Astrocyte of the hippocampus (primary cell): Measurements from ENCODE around the gene PDE10A.
A peak's percentile ranks its signal among the peaks of the same experiment; 100 is the strongest.
"Not testable (repeated sequence)": the region's sequence is repeated elsewhere in the genome, so short reads cannot be mapped to it uniquely, and the experiment has no call there.

Experiments used
- DNase-seq: peaks from one replicate; pipeline ENCODE4 v3.0.0; 2011; ENCODE audit warnings: low read depth, low spot score

The PDE10A gene

GRCh38 chr6:165480916-165481315 lies 182.1 kb downstream of the PDE10A start:
- DNase-seq: no peak

- no peak for DNase-seq
These were observed 184.5 kb downstream of the PDE10A start for GRCh38 chr6:165478581-165478980.

DNA sequence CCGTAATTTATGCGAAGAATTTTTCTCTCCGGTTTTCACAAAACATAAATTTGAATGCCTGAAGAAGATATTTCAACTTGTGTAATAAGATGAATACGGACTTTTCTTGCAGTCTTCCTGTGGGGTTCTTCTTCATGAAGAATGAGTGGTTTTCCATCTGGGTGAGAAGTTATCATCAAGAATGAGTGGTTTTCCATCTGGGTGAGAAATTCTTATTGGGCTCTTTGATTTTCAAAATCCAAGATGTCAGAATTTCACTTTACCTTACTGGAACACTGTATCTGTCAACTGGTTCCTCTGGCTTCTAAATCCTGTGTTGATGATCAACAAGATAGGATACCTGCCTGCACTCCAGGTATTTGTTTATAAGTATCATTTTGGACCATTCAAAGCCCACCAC lies 193.6 kb downstream of the PDE10A start:
- no peak for DNase-seq

DNA sequence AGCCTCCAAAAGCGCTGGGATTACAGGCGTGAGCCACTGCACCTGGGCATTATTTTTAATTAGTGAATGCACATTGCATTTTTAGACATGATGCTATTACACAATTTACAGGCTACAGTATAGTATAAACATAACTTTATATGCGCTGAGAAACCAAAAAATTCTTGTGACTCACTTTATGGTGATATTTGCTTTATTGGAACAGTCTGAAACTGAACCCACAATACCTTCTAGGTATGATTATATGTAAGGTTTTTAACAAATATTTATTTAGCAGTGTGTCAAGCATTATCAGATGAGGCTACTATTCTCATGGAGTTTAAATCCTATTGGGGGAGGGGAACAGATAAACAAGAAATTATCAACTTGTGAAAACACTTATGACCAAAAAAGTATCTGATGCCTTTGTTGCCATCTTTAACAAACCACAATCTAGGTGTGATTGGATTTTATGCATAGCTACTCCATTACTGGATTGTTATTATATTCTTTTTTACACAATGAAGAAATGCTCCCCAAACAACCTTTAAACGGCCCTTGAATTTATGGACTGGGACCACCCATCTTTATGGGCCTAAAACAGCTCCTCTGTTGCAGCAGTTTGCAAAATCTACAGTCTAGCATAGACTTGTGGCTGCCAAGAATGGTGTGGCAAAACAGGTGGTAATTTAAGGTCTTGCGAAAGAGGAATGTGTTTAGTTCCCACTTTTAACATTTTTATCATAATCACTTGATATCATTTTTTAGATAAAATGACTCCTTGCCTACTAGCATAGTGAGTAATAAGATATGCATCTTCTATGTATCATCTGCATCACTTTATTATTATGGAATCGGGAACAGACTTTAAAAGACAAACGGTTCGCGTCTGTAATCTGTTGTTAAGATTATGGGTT lies 194.5 kb downstream of the PDE10A start:
- DNase-seq: no peak

- not testable (repeated sequence) for DNase-seq
These were observed 199.5 kb downstream of the PDE10A start for GRCh38 chr6:165463499-165463898.

DNA sequence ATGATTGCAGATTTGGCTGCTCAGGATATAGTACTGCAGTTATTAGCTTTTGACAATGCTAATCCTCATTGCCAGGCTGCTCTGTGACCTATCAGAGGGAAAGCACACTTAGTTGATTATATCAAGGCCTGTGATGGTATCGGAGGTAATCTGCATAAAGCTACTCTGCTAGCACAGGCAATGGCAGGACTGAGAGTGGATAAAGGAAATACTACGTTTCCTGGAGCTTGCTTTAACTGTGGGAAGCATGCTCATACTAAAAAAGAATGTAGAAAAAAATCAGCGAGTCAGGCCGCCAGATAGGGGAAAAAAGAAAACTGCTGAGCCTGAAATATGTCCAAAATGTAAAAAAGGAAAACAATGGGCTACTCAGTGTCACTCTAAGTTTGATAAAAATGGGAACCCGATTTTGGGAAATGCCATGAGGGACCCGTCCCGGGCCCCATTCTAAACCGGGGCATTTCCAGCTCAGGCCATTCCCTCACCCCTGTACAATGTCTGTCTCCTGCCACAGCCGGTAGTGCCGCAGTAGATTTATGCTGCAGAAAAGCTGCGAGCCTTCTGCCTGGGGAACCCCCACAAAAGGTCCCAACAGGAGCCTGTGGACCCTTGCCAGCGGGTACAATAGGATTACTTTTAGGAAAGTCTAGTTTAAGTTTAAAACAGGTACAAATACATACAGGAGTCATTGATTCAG lies 203.3 kb downstream of the PDE10A start:
- not testable (repeated sequence) for DNase-seq

- no peak for DNase-seq
These were observed 204.9 kb downstream of the PDE10A start for GRCh38 chr6:165458134-165458533.

DNA sequence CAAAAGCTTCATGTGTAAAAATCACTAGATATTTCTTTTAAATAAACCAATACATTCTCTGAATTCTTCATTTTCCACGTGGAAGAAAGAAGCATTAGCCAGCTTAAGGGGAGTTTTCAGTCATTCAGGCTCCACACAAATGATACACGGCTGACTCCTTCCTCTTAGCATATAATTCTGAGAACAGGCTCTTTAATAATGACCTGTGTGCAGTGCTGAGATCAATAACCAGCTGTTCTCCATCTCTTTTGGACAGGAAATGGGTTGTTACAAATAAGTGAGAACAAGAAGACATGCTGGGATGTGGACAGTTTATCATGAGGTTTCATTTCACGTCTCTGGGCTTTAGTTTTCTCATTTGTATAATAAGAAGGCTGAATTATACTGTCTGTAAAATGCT lies 206.8 kb downstream of the PDE10A start:
- DNase-seq: no peak

GRCh38 chr6:165455488-165455887 lies 207.6 kb downstream of the PDE10A start:
- no peak for DNase-seq

GRCh38 chr6:165453395-165453794 lies 209.6 kb downstream of the PDE10A start:
- no peak for DNase-seq

DNA sequence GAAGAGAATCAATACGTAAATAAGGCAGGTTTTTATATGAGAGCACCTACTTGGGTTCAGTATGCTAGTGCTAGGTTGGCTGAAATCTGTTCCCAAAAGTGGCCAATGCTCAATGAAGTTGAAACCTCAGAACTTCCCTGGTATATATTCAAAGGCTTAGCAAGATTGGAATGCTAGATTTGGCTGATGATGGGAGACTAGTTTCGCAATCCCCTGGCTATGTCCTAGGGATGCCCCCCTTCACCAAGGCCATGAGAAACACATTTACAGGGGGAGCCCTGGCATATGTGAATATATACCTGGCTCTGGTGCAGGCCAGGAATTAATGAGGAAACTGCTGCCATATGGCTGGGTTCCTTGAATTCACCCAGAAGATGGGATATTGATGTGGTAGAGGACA lies 211.2 kb downstream of the PDE10A start:
- no peak for DNase-seq

GRCh38 chr6:165448210-165448609 lies 214.8 kb downstream of the PDE10A start:
- no peak for DNase-seq

DNA sequence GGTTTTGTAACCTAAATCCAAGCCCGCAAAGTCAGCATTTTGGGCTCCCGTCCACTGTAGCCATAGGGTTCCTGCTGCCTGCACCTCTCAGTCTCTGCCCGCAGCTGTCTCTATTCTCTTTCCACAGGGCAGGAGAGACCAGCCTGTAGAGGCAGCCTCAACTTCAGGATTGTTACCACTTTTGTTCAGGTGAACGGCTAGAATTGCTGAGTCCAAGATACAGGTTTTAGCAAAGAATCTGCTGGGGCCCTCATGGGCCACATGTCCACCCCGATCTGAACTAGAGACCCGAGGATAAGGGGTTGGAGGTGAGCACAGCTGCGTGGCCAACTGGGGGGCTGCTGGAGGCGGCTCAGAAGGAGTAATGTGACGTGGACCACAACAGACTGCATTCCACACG lies 215.9 kb downstream of the PDE10A start:
- DNase-seq: no peak

DNA sequence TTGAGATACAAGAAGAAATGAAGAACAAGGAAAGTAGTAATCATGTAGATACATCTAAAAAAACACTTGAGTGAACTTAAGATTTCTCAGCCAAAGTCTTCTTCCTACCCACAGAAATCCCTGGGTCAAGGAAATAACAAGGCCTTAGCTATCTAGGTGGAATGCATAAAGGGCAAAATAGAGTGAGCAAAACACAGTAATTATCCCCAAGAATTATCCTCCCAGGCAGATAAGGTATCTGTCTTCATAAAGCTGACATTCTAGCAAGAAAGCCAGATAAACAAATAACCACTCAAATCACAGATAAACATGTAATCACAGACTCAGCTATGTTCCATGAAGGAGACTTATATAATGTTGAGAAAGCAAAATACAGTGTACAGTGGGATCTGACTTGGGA lies 216.7 kb downstream of the PDE10A start:
- no peak for DNase-seq

DNA sequence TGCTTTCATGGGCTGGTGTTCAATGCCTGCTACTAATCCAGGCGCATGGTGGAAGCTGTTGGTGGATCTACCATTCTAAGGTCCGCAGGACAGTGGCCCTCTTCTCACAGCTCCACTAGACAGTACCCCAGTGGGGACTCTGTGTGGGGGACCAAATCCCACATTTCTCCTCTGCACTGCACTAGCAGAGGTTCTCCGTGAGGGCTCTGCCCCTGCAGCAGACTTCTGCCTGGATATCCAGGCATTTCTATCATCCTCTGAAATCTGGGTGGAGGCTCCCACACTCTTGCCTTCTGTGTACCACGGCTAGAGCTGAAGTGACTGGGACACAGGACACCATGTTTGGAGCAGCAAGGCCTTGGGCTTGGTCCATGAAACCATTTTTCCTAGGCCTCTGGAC lies 219.6 kb downstream of the PDE10A start:
- DNase-seq: no peak

DNA sequence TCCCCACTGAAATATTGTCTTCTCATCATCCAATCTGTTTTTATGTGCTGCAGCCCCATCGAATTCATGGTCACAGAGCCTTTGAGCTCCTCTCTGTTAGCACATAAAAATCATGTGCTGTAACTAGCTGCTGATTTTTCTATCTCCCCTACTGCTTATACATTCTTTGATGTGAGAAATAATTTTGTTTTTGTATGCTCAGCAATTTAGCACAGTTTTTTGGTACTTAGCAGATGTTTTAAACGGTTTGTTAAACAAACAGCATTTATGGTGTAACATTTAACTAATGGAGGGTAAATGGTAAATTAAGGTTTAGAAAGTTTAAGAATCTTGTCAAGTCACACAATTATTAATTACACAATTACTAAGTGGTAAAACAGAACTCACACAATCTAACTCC lies 221.9 kb downstream of the PDE10A start:
- no peak for DNase-seq

DNA sequence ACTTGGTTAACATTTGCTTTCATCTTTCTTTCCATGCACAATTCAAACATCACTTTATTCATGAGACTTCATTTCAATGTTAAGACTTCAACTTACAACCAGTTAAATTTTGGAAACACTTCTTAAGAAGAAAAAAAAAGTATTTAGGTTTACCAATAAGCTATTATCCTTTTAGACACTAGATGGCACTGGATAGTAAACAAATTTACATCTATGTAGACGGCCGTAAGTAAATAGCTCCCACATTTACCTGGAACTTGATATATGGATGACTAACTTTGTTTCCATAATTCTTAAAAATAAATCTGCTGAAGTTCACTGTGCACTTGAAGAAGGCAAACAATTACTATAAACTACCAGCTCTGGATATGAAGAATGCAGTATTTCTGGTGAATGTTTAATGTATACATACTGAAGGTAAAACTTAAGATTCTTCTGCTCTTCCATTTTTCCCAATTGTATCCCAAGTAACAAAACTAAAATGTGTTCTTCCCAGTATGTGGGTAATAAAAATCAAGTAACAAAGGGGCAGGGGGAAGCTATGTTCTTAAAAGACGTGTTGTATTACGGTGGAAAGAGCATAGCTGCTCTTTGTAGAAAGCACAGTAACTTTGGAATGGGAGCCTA lies 223.0 kb downstream of the PDE10A start:
- DNase-seq: peak; percentile 52

DNA sequence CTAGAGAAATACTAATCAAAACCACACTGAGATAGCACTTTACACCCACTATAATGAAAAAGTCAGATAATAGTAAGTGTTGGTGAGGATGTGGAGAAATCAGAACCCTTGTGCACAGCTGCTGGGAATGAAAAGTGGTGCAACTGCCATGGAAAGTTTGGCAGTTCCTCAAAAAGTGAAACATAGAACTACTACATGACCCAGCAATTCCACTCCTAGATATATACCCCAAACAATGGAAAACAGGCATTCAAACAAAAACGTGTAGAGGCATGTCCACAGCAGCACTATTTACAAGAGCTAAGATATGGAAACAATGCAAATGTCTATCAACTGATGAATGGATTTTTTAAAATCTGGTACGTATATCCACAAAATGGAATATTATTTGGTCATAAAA lies 236.1 kb downstream of the PDE10A start:
- DNase-seq: no peak

GRCh38 chr6:165422192-165422591 lies 240.8 kb downstream of the PDE10A start:
- no peak for DNase-seq

- DNase-seq: peak; percentile 11
These were observed 245.7 kb downstream of the PDE10A start for GRCh38 chr6:165417278-165417865.

- peak; percentile 4 for DNase-seq
These were observed 258.3 kb downstream of the PDE10A start for GRCh38 chr6:165404697-165405096.

DNA sequence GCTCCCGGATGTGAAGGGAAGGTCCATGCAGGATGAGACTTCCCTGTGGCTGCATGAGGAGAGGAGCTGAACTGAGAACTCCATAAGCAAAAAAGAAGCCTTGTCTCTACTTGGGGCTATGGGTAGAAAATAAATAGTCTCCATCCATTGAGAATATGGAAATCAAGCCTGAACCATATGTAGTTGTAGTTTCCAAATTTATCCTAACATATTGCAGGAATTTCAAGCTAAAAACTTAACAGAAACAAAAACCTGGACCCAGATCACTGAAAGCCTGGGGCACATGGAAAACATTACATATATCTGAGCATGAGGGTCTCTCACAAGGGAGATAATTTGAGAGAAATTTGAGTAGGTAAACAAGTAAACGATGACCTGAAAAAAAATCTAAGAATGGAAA lies 258.7 kb downstream of the PDE10A start:
- no peak for DNase-seq
